ENCODE data around the gene CHST13. TPM values are rescaled to one million over a fixed set of nuclear protein-coding genes. Genes with fewer than 3 reads are reported as not detected.

CHST13 gene
- total and polyA plus RNA-seq, 2 donors (not counting 3 experiments of a cell fraction or from before 2014, with no cell fraction given): 0.04 TPM; not detected in 1

GRCh38 chr3:126494204-126494969 is 29.6 kb upstream of the CHST13 start:
- intact Hi-C loops (cut with micrococcal nuclease): no loop called here
- TF ChIP-seq FOS (IDR thresholded peaks at IDR 0.05; ENCODE audit: borderline replicate concordance, insufficient read depth, low read length): no peak
- TF ChIP-seq POLR2A (IDR thresholded peaks at IDR 0.05; ENCODE audit: low read depth, low read length): no peak
- DNase-seq (ENCODE audit: low read depth, low spot score) (no peak), FAIRE-seq (no peak)
- Histone ChIP-seq H3K9me3 (replicated peaks; ENCODE audit: control insufficient read depth, insufficient read depth, low read length) (no peaks in the 10 kb centered on the region), H3K27ac (ENCODE audit: insufficient read depth, low read depth, low read length) (no peak overlapping the region), H3K9ac (replicated peaks; ENCODE audit: extremely low read depth, insufficient read depth, low read length) (no peak overlapping the region), H3K4me1 (ENCODE audit: control insufficient read depth, extremely low read depth, insufficient read depth, low read length) (no peaks in the 10 kb centered on the region), H3K4me2 (ENCODE audit: insufficient read depth, low read length) (no peak overlapping the region), H4K20me1 (replicated peaks; ENCODE audit: control insufficient read depth, extremely low read depth, insufficient read depth, low read length) (no peaks in the 10 kb centered on the region), H3K36me3 (ENCODE audit: control insufficient read depth in 2 of 2, extremely low read depth in 1 of 2, insufficient read depth in 2 of 2, low read length in 2 of 2) (no peaks in the 10 kb centered on the region), H3K4me3 (replicated peaks in 1 of 3; ENCODE audit: insufficient read depth in 1 of 3, low read depth in 1 of 3, low read length in 3 of 3) (no peak overlapping the region), H3K9me1 (replicated peaks; ENCODE audit: control insufficient read depth, extremely low read depth, insufficient read depth, low read length) (no peaks in the 10 kb centered on the region), H2AFZ (ENCODE audit: low read depth, low read length) (no peak overlapping the region), H3K79me2 (ENCODE audit: control insufficient read depth, insufficient read depth, low read length) (no peaks in the 10 kb centered on the region), H3K27me3 (ENCODE audit: control insufficient read depth in 2 of 2, insufficient read depth in 2 of 2, low read length in 2 of 2) (peaks cover 0 to 1% of the 10 kb centered on the region in 2 experiments)
- dilution Hi-C loops (cut with MboI; ENCODE audit: extremely low pct_ligation_motif_present, low sequenced_read_pairs): no loop called here
- BruUV-seq (replicated peaks): no TSS peak
- ChIA-PET CTCF (no interaction called here), POLR2A (no interaction called here)

- TF ChIP-seq POLR2AphosphoS5 (IDR thresholded peaks at IDR 0.05; ENCODE audit: insufficient read depth, low read depth, low read length): no peak
- TF ChIP-seq MAX (IDR thresholded peaks at IDR 0.05; ENCODE audit: insufficient read depth, insufficient read length): no peak
- TF ChIP-seq CTCF (IDR thresholded peaks at IDR 0.05; ENCODE audit: extremely low read depth in 1 of 2, insufficient read depth in 1 of 2, low read depth in 1 of 2, low read length in 2 of 2): no peak
- no peak for TF ChIP-seq GATA2 (IDR thresholded peaks at IDR 0.05; ENCODE audit: insufficient read depth, insufficient read length, low read depth, low read length)
- TF ChIP-seq FOS (IDR thresholded peaks at IDR 0.05; ENCODE audit: borderline replicate concordance, insufficient read depth, low read length): no peak
- TF ChIP-seq MYC (IDR thresholded peaks at IDR 0.05; ENCODE audit: low read depth, low read length): no peak
- TF ChIP-seq POLR2A (IDR thresholded peaks at IDR 0.05; ENCODE audit: low read depth, low read length): no peak
- TF ChIP-seq EZH2 (IDR thresholded peaks at IDR 0.05; ENCODE audit: borderline replicate concordance, low read depth, low read length, severe bottlenecking): no peak
- no peak for TF ChIP-seq JUN (IDR thresholded peaks at IDR 0.05; ENCODE audit: borderline replicate concordance, insufficient read depth, insufficient read length, low read depth)
- no peaks in the 10 kb centered on the region for H4K20me1 ChIP-seq (replicated peaks; ENCODE audit: control insufficient read depth, extremely low read depth, insufficient read depth, low read length)
- POLR2A ChIA-PET: no interaction called here
- H2AFZ ChIP-seq (ENCODE audit: low read depth, low read length): no peak overlapping the region
- no peak overlapping the region for H3K27ac ChIP-seq (ENCODE audit: insufficient read depth, low read depth, low read length)
- H3K9me3 ChIP-seq (replicated peaks; ENCODE audit: control insufficient read depth, insufficient read depth, low read length): no peaks in the 10 kb centered on the region
- FAIRE-seq (no peak), DNase-seq (ENCODE audit: low read depth, low spot score) (no peak)
- BruUV-seq (replicated peaks): no TSS peak
- H3K36me3 ChIP-seq (ENCODE audit: control insufficient read depth in 2 of 2, extremely low read depth in 1 of 2, insufficient read depth in 2 of 2, low read length in 2 of 2): no peaks in the 10 kb centered on the region
- dilution Hi-C loops (cut with MboI; ENCODE audit: extremely low pct_ligation_motif_present, low sequenced_read_pairs) (no loop called here), intact Hi-C loops (cut with micrococcal nuclease) (no loop called here)
- CTCF ChIA-PET: interaction anchor here (1.6 kb wide), 1 partner anchor 19 kb away, joined by 3 read pairs; the partner anchor contains the start of gene ZXDC
- H3K79me2 ChIP-seq (ENCODE audit: control insufficient read depth, insufficient read depth, low read length): no peaks in the 10 kb centered on the region
- no peak overlapping the region for H3K9ac ChIP-seq (replicated peaks; ENCODE audit: extremely low read depth, insufficient read depth, low read length)
- H3K4me3 ChIP-seq (replicated peaks in 1 of 3; ENCODE audit: insufficient read depth in 1 of 3, low read depth in 1 of 3, low read length in 3 of 3): no peak overlapping the region
- H3K4me2 ChIP-seq (ENCODE audit: insufficient read depth, low read length): no peak overlapping the region
- no peaks in the 10 kb centered on the region for H3K4me1 ChIP-seq (ENCODE audit: control insufficient read depth, extremely low read depth, insufficient read depth, low read length)
- H3K27me3 ChIP-seq (ENCODE audit: control insufficient read depth in 2 of 2, insufficient read depth in 2 of 2, low read length in 2 of 2): peaks cover 0 to 1% of the 10 kb centered on the region in 2 experiments
- no peaks in the 10 kb centered on the region for H3K9me1 ChIP-seq (replicated peaks; ENCODE audit: control insufficient read depth, extremely low read depth, insufficient read depth, low read length)
Measured at GRCh38 chr3:126494970-126495230, 29.1 kb upstream of the CHST13 start.

All from endothelial cell of umbilical vein (primary cell).